Measurements from ENCODE around the gene OLFML1. TPM values are rescaled to one million over a fixed set of nuclear protein-coding genes. Genes with fewer than 3 reads are reported as not detected.

Gene OLFML1
- total and polyA plus RNA-seq, 2 donors (not counting 3 experiments of a cell fraction or from before 2014, with no cell fraction given) = not detected

DNA sequence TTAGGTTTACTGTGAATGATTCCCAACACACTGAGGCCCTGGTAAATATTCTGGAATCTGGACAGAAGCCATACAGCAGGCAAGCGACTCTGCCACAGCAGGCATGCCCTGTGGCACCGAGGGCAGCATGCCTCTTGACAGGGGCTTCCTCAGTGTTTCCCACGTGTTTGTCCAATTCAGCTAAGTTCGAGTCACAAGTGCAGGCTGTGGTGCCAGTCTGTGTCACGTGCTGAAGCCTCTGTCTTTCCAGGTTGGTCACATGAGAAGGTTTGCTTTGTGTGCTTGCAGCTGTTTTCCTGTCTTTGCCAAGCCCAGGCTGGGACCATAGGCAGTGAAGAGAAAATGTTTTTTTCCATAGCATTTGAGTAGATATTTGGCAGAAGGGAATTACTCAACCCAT, 26.1 kb downstream of the OLFML1 start:
- intact Hi-C loops (cut with micrococcal nuclease) = no loop called here
- no peaks in the 10 kb centered on the region for H3K9me3 ChIP-seq (replicated peaks; ENCODE audit: control insufficient read depth, insufficient read depth, low read length)
- no peak for TF ChIP-seq JUN (IDR thresholded peaks at IDR 0.05; ENCODE audit: borderline replicate concordance, insufficient read depth, insufficient read length, low read depth)
- TF ChIP-seq, protein P1, sequence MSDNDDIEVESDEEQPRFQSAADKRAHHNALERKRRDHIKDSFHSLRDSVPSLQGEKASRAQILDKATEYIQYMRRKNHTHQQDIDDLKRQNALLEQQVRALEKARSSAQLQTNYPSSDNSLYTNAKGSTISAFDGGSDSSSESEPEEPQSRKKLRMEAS (IDR thresholded peaks at IDR 0.05; ENCODE audit: insufficient read depth, insufficient read length) = peak; percentile 86
- no peak for TF ChIP-seq EZH2 (IDR thresholded peaks at IDR 0.05; ENCODE audit: borderline replicate concordance, low read depth, low read length, severe bottlenecking)
- H3K27ac ChIP-seq (ENCODE audit: insufficient read depth, low read depth, low read length) = no peak overlapping the region
- H3K79me2 ChIP-seq (ENCODE audit: control insufficient read depth, insufficient read depth, low read length) = no peaks in the 10 kb centered on the region
- peaks cover 26 to 32% of the 10 kb centered on the region in 2 experiments for H3K27me3 ChIP-seq (ENCODE audit: control insufficient read depth in 2 of 2, insufficient read depth in 2 of 2, low read length in 2 of 2)
- no TSS peak for BruUV-seq (replicated peaks)
- ChIA-PET CTCF (interaction anchor here (0.8 to 3.7 kb wide), 6 partner anchors 60 to 154 kb away, joined by 3 to 52 read pairs (median 7); no protein-coding TSS in a partner anchor), POLR2A (no interaction called here)
- dilution Hi-C loops (cut with MboI; ENCODE audit: extremely low pct_ligation_motif_present, low sequenced_read_pairs) = no loop called here
- no peaks in the 10 kb centered on the region for H4K20me1 ChIP-seq (replicated peaks; ENCODE audit: control insufficient read depth, extremely low read depth, insufficient read depth, low read length)
- peaks cover 6% of the 10 kb centered on the region for H3K4me1 ChIP-seq (ENCODE audit: control insufficient read depth, extremely low read depth, insufficient read depth, low read length)
- H3K9ac ChIP-seq (replicated peaks; ENCODE audit: extremely low read depth, insufficient read depth, low read length) = no peak overlapping the region
- no peak overlapping the region for H3K4me3 ChIP-seq (replicated peaks in 1 of 3; ENCODE audit: insufficient read depth in 1 of 3, low read depth in 1 of 3, low read length in 3 of 3)
- no peaks in the 10 kb centered on the region for H3K36me3 ChIP-seq (ENCODE audit: control insufficient read depth in 2 of 2, extremely low read depth in 1 of 2, insufficient read depth in 2 of 2, low read length in 2 of 2)
- no peaks in the 10 kb centered on the region for H3K9me1 ChIP-seq (replicated peaks; ENCODE audit: control insufficient read depth, extremely low read depth, insufficient read depth, low read length)
- no peak overlapping the region for H3K4me2 ChIP-seq (ENCODE audit: insufficient read depth, low read length)
- DNase-seq (ENCODE audit: low read depth, low spot score) (peak; percentile 65), FAIRE-seq (no peak)
- no peak overlapping the region for H2AFZ ChIP-seq (ENCODE audit: low read depth, low read length)

DNA sequence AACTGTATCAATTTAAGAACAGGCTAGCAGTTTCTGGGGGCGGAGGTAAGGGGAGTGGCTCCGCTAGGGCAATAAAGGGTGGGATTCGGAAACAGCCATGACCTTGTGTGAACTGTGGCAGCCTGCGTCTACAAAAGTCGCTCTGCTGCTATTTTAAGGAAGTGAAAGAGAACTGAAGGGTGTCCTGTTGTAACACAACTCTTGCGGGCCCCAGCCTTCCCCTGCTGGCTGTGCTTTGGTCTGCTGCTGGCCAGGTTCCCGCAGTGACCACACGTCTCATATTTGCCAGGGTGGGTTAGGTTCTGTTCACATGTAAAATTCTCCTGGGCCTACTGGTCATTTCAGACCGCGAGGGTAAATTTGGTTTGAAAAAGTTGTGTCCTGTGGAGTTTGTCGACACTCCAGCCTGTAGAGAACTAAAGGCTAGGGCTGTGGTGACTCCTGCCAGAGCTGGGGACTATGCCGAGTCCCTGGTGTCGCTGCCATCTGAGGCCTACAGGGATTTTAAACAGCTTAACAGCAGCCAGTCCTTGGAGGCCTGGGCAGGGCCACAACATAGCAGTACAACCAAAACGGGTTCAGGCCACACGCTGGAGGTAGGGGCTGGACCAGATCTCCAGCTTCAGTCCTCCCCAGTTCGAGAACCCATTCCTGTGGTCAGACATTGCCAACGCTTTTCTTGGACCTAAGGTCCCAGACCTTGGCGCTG, 27.4 kb downstream of the OLFML1 start:
- FAIRE-seq = no peak
- BruUV-seq (replicated peaks) = no TSS peak
- Histone ChIP-seq H3K79me2 (ENCODE audit: control insufficient read depth, insufficient read depth, low read length) (no peaks in the 10 kb centered on the region), H3K9me1 (replicated peaks; ENCODE audit: control insufficient read depth, extremely low read depth, insufficient read depth, low read length) (no peaks in the 10 kb centered on the region), H3K9ac (replicated peaks; ENCODE audit: extremely low read depth, insufficient read depth, low read length) (no peak overlapping the region), H3K36me3 (ENCODE audit: control insufficient read depth in 2 of 2, extremely low read depth in 1 of 2, insufficient read depth in 2 of 2, low read length in 2 of 2) (no peaks in the 10 kb centered on the region), H3K4me2 (ENCODE audit: insufficient read depth, low read length) (peak overlapping the region; percentile 70), H3K27me3 (ENCODE audit: control insufficient read depth in 2 of 2, insufficient read depth in 2 of 2, low read length in 2 of 2) (peaks cover 26 to 32% of the 10 kb centered on the region in 2 experiments), H3K4me3 (replicated peaks in 1 of 3; ENCODE audit: insufficient read depth in 1 of 3, low read depth in 1 of 3, low read length in 3 of 3) (peak overlapping the region in 1 of 3 experiments; percentile 65), H3K27ac (ENCODE audit: insufficient read depth, low read depth, low read length) (no peak overlapping the region), H4K20me1 (replicated peaks; ENCODE audit: control insufficient read depth, extremely low read depth, insufficient read depth, low read length) (no peaks in the 10 kb centered on the region), H2AFZ (ENCODE audit: low read depth, low read length) (peak overlapping the region; percentile 8), H3K9me3 (replicated peaks; ENCODE audit: control insufficient read depth, insufficient read depth, low read length) (no peaks in the 10 kb centered on the region), H3K4me1 (ENCODE audit: control insufficient read depth, extremely low read depth, insufficient read depth, low read length) (peaks cover 6% of the 10 kb centered on the region)
- ChIA-PET POLR2A (no interaction called here), CTCF (interaction anchor here (0.5 to 3.7 kb wide), 10 partner anchors 9 to 182 kb away, joined by 3 to 52 read pairs (median 4); no protein-coding TSS in a partner anchor)
- DNase-seq (ENCODE audit: low read depth, low spot score) = peak; percentile 7
- dilution Hi-C loops (cut with MboI; ENCODE audit: extremely low pct_ligation_motif_present, low sequenced_read_pairs) (no loop called here), intact Hi-C loops (cut with micrococcal nuclease) (loop anchor here (1.0 kb wide), 6 partner anchors 59 to 182 kb away; partner anchors contain the start of gene CYB5R2)
- TF ChIP-seq MYC (IDR thresholded peaks at IDR 0.05; ENCODE audit: low read depth, low read length) = no peak
- no peak for TF ChIP-seq JUN (IDR thresholded peaks at IDR 0.05; ENCODE audit: borderline replicate concordance, insufficient read depth, insufficient read length, low read depth)
- TF ChIP-seq POLR2AphosphoS5 (IDR thresholded peaks at IDR 0.05; ENCODE audit: insufficient read depth, low read depth, low read length) = no peak
- no peak for TF ChIP-seq FOS (IDR thresholded peaks at IDR 0.05; ENCODE audit: borderline replicate concordance, insufficient read depth, low read length)
- TF ChIP-seq, protein P1 (IDR thresholded peaks at IDR 0.05; ENCODE audit: insufficient read depth, insufficient read length) = no peak
- TF ChIP-seq GATA2 (IDR thresholded peaks at IDR 0.05; ENCODE audit: insufficient read depth, insufficient read length, low read depth, low read length) = no peak
- TF ChIP-seq EZH2 (IDR thresholded peaks at IDR 0.05; ENCODE audit: borderline replicate concordance, low read depth, low read length, severe bottlenecking) = no peak
- TF ChIP-seq POLR2A (IDR thresholded peaks at IDR 0.05; ENCODE audit: low read depth, low read length) = no peak
- TF ChIP-seq, protein P2, sequence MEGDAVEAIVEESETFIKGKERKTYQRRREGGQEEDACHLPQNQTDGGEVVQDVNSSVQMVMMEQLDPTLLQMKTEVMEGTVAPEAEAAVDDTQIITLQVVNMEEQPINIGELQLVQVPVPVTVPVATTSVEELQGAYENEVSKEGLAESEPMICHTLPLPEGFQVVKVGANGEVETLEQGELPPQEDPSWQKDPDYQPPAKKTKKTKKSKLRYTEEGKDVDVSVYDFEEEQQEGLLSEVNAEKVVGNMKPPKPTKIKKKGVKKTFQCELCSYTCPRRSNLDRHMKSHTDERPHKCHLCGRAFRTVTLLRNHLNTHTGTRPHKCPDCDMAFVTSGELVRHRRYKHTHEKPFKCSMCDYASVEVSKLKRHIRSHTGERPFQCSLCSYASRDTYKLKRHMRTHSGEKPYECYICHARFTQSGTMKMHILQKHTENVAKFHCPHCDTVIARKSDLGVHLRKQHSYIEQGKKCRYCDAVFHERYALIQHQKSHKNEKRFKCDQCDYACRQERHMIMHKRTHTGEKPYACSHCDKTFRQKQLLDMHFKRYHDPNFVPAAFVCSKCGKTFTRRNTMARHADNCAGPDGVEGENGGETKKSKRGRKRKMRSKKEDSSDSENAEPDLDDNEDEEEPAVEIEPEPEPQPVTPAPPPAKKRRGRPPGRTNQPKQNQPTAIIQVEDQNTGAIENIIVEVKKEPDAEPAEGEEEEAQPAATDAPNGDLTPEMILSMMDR (IDR thresholded peaks at IDR 0.05; ENCODE audit: extremely low read depth in 1 of 2, insufficient read depth in 1 of 2, low read depth in 1 of 2, low read length in 2 of 2) = no peak
